Fibroblast of skin of right quadriceps (primary cell): ENCODE data around the gene NAPA.

Source experiments
- DNase-seq: peaks from one replicate; pipeline ENCODE4 v3.0.0-alpha.2; 2013

NAPA gene

DNA sequence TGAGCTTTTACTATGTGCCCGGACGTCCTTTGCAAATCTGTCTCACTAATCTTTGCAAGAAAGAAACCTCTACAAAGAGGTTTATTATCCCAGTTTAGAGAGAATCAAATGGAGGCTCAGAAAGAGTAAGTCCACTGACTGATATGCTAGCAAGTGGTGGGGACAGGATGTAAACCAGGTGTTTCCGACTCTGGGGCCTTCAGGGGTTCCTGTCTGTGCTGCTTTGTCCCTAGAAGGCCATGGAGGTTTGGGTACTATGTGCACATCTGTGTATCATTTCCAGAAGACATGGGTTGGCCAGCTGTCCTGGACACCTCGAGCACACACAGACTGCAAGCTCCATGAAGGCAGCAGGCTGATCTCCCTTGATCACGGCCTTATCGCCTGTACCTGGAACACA is 29.7 kb downstream of the NAPA start:
- DNase-seq: no peak

DNA sequence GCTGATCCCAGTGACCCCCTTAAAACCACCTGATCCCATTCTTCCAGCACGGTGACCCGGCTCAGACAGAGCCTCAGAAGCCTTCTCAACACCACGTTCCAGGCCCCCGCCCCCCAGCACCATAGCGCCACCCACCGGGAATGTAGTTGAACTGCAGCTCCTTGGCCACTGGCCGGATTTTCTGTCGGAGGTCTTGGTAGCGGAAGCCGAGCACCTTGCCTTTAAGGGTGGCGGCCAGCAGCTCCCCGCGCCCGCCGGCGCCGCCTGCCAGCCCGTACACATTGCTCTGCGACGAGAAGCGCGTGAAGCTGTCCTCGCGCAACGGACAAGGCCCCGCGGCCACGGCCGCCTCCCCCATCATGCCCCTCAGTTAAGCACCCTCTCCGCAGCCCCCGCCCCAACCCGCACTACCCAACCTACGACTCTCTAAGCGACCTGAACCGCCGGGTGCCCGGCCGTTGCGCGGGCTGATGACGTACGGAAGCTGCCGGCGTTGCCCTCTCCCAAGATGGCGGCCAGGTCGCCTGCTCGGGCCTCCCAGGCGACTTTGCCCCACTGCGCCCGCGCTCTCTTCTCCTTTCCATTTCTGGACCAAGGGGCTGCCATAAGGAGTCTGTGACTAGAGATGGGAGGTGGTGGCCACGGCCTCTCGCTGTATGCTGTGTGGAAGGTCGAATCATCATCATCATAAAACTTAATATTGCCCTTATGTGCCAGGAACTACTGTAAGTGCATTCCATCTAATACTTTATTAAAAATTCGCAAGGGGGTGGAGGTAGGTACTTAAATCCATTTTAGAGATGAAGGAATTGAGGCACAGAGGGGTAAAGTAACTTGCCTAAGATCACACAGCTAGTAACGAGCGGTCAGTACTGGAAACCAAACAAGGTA is 30.8 kb downstream of the NAPA start, which contains the start of gene KPTN:
KPTN (minus strand) TSS at position 420 of the 891 bp plus-strand sequence; CDS start at position 361, 59 bp downstream.
- peak; percentile 90 for DNase-seq

DNA sequence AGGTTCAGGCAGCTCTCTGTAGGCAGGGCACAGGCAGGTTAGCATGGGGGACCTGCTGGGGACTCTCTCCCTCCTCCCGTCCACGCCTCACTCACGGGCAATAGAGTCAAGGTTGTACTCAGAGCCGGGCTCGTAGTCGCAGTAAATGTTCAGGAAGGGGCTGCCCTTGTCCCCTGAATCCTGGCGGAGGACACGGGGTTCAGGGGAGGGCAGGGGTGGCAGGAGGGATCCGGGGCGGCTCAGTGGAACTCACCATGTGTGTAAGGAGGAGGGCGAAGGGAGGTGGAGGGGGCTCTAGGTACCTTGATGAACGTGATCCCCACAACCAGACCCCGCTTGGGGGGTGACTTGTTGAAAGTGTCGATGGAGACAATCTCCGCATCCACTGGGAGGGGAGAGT is 31.7 kb downstream of the NAPA start:
- no peak for DNase-seq

DNA sequence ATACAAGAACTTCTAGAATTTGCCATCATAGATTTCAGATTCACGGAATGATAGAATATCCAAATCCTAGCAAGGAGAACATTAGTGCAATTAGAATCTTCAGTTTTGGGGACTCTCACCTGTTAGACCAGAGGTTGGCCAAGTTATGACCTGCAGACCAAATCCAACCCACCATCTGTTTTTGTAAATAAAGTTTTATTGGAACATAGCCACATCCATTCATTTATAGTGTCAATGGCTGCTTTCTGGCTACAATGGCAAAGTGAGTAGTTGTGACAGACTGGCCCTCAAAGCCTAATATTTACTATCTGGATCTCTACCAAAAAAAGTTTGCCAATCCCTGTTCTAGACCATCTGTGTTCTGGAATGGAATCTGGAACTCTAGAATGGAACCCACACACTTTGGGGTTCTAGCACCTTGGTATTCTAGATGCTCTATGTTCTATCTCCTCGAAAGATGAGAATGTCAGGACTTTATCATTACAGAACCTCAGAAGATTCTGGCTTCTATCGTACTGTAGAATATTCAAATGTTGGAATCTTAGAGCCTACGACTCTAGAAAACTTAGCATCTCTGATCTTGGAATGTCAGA is 33.3 kb downstream of the NAPA start:
- no peak for DNase-seq

DNA sequence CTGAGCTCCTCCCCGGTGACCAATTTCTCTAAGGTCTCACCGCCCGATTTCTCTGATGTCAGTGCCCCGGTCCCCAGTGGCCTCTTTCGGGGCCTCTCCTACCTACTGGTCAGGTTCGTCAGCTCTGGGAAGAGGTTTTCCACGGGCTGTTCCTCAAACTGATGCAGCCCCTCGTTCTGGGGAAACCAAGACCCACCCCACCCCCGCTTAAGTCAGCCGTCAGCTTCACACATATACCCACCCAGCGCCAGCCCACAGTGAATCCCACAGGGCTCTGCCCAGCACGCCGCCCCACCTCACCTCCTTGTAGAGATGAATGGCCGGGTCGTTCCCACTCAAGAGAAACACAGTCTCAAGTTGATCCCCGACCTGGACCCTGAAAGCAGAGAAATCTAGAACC is 34.2 kb downstream of the NAPA start:
- no peak for DNase-seq

DNA sequence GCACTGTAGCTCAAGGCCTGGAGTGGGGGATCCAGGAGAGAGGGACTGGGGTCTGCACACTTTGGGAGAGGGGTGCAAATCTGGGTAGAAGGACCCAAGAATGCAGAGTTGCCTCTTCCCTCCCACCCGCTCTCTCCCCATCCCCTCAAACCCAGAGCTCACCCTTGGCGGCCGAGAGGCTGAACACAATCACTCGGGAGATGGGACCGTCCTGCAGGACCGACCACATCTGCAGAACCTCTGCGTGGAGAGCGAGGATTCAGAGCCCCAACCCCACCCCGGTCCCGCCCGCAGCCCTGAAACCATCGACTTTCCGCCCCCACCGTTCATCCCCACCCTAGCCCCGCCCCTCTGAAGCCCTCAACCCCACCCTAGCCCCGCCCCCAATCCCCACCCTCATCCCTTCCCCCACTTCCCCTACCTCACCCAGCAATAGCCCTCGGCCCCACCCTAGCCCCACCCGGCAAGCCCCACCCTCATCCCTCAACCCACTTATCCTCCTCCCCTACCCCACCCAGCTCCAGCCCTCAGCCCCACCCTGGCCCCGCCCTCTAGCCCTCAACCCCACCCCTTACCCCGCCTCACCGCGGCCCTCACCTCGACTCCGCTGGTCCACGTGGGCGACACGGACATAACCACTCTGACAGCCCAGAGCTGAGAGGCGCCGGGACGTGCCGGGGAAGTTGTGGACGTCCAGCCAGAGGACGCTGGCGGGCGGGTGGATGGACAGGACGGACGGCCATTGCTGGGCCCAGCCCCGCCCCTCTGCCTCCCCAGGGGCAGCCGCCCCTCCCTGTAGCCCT is 35.0 kb downstream of the NAPA start:
- no peak for DNase-seq

DNA sequence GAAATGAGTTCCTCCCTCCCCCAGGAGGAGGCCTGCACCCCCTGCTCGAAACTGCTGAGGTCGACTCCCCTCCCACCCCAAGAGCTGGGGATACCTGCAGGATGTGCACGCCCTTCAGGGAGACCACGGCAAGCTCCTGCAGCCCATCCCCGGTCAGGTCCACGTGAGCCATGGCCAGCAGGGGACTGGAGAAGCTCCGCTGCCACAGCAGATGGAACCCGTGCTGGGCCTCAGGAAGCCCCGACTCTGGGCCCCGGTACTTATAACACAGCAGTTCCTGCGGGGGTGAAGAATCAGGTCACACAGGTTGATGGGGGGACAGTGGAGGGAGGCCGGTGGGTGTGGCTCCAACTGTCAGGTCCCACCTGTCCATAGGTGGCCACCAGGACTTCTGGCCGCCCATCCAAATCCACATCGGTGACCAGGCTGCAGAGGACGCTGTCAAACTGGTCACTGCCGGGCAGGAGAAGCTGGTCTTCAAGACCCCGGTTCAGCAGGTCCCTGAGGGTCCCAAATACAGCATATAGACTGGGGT is 38.4 kb downstream of the NAPA start:
- DNase-seq: no peak

DNA sequence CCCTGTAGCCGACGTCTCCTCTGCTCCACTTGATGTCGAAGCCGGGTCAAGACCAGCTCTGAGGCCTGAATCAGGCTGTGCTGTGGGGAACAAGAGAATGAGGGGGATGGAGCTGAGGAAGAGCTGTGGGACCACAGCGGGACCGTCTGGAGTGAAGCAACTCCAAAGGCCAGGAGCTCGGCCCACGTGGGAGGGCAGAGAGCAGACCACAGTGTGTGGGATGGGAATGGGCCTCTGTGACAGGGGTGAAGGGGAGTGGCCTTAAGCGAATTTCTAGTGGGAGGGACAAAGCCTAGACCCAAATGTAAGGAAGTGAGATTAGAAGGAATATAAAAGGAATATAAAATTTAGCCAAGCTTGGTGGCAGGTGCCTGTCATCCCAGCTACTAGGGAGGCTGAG is 39.4 kb downstream of the NAPA start:
- DNase-seq: no peak

DNA sequence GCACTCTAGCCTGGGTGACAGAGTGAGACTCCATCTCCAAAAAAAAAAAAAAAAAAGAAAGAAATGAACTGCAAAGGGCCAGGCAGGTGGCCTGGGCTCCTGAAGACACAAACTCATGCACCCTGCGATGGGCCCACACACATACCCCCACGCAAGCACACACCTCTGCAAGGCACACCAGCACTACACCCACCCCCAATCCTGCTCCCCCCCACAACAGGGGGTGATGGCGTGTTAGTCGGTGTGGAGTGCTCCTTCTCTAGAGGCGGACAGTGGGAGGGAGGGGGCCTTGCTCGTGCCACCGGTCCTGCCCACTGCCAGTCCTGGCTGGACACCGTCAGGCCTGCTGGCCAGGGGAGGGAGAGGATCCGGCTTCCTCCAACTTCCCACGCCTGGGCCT is 41.5 kb downstream of the NAPA start:
- DNase-seq: no peak

DNA sequence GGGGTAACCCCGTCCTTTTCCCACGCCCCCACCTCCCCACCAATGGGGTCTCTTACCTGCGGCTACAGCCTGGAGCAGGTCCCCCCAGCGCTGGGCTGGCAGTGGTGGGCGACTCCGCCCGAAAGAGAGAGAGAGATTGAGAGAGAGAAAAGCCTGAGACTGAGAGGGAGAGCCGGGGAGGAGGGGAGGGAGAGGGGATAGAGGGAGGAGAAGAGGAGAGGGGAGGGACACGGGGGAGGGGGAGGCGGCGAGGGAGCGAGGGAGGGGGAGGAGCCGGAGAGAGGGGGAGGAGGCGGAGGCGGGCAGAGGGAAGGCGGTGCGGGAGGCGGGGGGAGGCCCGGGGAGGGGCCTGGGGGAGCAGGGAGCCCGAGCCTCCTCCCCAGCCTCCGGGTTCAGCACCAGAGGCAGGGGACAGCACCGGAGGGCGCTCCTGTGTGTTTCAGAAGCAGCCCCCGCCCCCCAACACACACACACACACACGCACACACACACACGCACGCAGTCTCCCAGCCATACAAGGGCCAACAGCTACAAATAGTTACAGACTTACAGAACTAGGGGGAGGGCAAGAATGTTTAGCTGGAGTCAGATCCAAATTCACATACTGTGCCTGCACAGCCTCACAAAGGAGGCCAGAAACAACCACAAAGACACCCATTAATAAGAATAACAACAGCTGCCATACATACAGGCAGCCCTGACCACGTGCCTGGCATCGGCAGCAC is 43.0 kb downstream of the NAPA start, which contains the start of gene SLC8A2:
SLC8A2 (minus strand) TSS at position 161 of the 725 bp plus-strand sequence. CDS start 5,490 bp downstream, outside the sequence.
- DNase-seq: peak; percentile 82

DNA sequence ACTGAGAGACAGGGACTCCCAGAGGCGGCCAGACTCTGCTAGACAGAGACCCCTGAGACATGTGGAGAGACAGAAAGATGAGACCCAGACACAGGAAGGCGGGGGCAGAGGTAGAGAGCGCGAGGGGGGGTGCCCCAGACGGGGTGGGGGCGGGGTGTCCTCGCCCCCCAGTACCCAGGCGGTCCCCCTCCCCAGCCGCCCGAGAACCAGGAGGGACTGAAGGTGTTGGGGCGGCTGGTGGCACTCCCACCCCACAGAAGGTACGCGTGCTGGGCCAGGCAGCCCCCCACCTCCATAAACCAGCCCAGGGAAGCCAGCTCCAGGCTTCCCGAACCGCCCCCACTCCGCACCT is 43.5 kb downstream of the NAPA start:
- no peak for DNase-seq

DNA sequence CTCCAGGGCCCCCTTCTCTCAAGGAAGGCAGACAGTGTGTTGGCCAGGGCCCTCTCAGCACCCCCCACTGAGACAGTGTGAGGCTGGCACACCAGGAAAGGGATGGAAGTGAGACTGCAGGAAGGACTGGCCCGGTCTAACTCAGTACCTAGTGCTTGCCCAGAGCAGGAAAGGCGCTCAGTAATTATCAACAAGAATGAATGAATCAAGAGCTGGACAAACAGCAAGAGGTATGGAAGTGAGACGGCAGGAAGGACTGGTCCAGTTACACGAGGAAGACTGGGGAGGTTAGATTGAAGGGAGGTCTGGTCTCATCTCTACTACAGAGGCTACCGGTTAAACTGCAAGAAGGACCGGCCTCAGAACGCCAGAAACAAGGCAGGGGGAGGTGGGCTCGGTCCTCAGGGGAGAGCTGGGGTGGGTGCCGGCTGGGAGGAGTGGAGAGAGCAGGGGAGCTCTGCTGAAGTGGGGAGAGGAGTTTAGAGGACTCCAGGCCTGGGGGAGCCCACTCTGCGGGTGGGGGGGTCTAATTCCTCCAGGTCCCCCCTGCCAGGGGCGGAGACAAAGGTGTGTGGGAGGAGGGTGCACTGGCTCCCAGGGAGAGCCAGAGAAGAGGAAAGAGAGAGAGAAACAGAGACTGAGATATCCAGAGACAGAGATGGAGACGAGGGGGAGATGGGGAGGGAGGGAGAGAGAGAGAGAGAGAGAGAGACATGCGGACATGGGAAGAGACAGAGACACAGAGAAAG is 44.2 kb downstream of the NAPA start:
- DNase-seq: no peak

DNA sequence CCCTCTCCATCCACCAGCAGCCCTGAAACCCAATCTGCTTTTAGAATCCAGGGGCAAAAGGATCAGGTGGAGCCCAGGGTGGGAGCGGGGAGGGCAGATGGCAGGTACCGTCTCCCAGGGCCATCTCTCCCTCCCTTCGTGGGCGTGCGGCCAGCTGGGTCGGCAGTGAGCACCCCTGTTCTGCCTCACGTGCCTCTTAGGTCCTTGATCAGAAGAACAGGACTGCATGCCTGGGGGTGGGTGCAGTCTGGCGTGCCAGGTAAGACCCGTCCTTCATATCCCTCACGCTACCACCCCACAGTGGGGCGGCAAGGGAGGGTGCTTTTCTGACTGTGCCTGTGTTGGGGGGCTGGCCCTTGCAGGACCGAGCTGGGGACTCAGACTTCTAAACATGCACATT is 45.1 kb downstream of the NAPA start:
- no peak for DNase-seq

DNA sequence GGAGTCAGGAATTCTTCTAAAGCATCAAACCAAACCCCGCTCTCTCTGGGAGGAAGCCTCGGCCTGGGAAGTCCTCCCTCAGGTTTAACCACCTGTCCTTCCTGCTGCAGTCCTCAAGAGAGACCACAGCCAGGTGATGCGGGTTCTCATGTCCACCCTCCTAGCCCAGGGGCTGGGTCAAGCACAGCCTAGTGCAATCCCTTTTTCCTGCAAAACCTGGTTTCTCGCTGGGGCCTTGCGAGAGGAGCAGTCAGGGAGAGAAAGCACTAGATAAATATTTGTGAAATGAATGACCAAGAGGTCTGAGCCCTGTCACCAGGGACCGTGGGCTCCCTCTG is 45.5 kb downstream of the NAPA start:
- DNase-seq: no peak

DNA sequence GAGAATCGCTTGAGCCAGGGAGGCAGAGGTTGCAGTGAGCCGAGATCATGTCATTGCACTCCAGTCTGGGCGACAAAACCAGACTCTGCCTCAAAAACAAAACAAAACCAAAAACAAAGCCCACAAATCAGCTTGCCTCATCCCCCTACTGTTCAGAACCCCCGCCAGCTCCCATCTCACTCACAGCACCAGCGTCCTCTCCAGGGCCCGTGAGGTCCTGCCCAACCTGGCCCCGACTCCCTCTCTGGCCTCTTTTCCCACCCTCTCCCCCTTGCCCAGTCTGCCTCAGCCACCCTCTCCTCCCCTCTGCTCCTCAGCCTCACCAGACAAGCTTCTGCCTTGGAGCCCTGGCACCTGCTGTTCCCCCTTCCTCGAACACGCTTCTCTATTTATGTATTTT is 46.9 kb downstream of the NAPA start:
- DNase-seq: no peak

DNA sequence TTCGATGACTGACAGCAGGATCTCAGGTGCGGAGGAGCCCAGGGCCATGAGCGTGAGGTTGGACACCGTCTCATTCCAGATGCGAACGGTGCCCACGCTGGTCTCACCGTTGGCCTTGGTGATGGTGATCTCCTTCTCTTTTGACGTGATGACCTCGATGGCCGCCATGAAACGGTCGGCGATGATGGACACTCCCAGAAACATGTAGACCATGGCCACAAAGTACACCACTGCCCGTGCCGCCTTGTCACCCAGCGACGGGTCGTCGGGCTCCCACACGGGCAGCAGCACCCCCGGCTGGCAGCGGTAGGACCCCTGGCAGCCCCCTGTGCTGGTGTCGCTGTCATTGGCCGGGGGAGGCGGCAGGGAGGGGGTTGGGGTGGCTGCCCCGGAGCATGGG is 48.9 kb downstream of the NAPA start:
- no peak for DNase-seq

DNA sequence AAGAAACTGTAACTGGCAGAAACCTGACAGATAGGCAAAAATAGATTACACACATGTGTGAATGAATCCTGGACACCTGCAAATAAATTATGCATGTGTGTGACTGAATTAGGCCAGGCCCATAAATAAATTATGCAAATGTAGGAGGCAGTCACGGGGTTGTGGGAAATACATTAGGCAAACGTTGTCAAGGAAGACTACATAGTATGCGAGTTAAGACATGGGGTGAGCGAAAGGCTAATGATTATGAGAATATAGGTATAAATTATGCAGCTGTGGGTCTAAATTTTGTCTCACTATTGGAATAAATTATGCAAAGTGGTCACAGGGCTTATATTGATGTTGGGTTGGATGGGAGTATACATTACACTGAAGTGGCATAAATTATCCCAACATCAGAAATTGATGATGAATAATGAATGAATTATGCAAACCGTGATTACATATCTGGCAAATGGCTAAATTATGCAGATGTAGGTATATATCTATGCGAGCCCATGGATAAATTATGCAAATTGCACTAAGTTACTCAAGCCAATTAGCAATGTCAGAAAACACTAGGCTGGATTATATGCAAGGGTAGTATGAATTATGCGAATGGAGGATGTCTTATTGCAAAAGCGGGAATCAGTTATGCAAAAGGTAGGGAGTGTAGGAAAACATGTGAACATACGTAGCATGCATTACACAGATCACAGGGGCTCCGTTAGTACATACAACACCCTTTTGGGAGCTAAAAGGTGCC is 50.0 kb downstream of the NAPA start:
- DNase-seq: no peak

DNA sequence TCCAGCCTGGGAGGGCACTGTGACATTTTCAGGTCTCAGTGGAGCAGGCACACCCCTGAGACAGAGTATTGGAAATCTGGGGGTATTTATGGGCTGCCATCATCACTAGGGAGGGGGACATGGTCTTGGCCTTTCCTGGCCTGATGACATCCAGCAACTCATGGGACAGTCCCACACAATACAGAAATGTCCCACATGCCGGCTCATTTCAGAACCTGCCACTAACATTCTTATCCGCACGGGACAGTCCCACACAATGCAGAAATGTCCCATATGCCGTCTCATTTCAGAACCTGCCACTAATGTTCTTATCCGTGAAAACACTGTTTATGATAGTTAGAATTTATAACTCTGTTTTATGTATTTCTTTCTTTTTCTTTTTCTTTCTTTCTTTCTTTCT is 53.0 kb downstream of the NAPA start:
- no peak for DNase-seq

DNA sequence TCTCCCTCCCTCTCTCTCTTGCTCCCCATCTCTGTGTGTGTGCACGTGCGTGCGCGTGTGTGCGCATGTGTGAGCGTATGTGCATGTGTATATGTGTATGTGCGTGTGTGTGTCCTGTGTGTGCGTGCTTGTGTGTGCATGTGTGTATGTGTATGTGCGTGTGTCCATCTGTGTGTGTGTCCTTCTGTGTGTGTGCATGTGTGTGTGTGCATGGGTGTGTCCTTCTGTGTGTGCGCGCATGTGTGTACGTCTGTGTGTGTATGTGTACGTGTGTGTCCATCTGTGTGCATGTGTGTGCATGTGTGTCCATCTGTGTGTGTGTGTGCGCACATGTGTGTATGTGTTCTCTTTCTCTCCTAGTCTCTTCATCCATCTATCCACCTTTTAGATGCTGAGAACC is 55.4 kb downstream of the NAPA start:
- DNase-seq: no peak

DNA sequence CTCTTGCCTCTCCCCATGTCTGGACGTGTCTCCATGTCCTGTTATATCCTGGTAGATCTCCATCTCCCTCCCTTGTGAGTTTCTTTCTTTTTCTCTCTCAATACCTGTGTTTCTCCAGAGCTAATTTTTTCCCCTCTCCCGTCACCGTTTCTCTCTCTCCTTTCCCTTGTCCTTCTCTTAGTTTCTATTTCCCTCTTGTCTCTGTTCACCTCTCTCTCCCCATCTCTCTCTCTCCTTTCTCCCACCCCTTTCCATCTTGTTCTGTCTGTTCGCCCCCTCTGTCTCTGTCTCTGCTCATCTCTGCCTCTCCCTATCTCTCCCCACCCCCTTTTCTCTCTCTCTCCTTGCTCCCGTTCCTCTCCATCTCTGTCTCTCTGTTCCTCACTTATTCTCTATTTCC is 56.2 kb downstream of the NAPA start:
- DNase-seq: no peak

DNA sequence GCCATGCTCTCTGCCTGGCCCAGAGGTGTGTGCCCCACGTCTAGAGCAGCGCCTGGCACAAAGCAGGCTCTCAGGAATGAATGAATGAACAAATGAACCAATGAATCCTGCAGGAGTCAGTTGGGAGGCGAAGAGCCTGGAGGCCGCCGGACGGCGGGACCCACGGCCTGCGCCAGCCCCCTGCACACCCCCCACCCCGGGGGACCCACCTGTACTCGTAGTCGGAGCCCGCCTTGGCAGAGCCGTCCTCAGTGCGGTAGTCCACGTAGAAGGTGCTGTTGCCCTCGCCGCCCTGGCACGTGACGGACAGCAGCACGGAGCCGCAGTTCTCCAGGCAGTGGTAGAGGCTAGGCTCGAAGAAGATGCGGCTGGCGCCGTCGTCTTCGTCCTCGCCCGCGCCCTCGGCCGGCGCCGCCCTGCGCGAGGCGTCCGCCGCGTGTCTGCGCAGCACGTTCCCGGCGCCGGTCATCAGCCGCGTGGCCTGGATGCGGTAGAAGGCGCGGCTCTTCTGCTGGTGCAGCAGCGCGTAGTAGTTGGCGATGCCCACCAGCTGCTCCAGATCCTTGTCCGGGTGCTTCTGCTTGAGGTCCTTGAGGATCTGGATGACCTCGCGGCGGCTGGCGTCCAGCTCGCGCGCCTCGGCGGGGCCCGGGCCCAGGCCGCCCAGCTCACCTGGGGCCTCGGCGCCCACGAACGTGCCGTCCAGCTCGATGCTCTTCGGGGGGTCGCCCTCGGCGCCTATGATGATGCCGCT is 58.0 kb downstream of the NAPA start:
- DNase-seq: no peak
